Suprapubic skin (tissue), 4 donors: ENCODE data around the gene SLC28A1. TPM values are rescaled to one million over a fixed set of nuclear protein-coding genes. Genes with fewer than 3 reads are reported as not detected.
"Not testable (repeated sequence)": the region's sequence is repeated elsewhere in the genome, so short reads cannot be mapped to it uniquely, and the experiment has no call there.

Experiments used
- DNase-seq, 2 donors: peaks; one replicate each; pipeline ENCODE4 v3.0.0-alpha.2; 2019; ENCODE audit warnings: low spot score in 2 of 2
- H3K27ac ChIP-seq: fragments of 200-600 bp; sonication (generic); one replicate; pipeline ENCODE4 v1.5.1; 2019
- H3K27me3 ChIP-seq: fragments of 200-600 bp; sonication (generic); one replicate; pipeline ENCODE4 v1.5.1; 2019
- H3K36me3 ChIP-seq: fragments of 200-600 bp; sonication (generic); one replicate; pipeline ENCODE4 v1.5.1; 2019
- H3K4me1 ChIP-seq: fragments of 200-600 bp; sonication (generic); one replicate; pipeline ENCODE4 v1.5.1; 2019
- H3K4me3 ChIP-seq: fragments of 200-600 bp; sonication (generic); one replicate; pipeline ENCODE4 v1.5.1; 2019; ENCODE audit warnings: mild to moderate bottlenecking
- H3K9me3 ChIP-seq: fragments of 200-600 bp; sonication (generic); one replicate; pipeline ENCODE4 v1.5.1; 2019
- CTCF ChIP-seq, 2 donors: fragments of 200-600 bp in 1 of 2; fragments of 450-650 bp in 1 of 2; sonication (generic) in 1 of 2; IDR thresholded peaks; one replicate each; pipeline ENCODE4 v1.5.1; 2016 to 2019; ENCODE audit warnings: antibody characterized with exemption in 2 of 2, mild to moderate bottlenecking in 1 of 2, moderate library complexity in 1 of 2
- EP300 ChIP-seq: sonication (generic); formaldehyde crosslinking; IDR thresholded peaks from one replicate; pipeline ENCODE4 v1.6.1; 2017; ENCODE audit warnings: antibody characterized with exemption
- POLR2A ChIP-seq, 2 donors: fragments of 450-650 bp; IDR thresholded peaks; one replicate each; pipeline ENCODE4 v1.6.1; 2017; ENCODE audit warnings: antibody characterized with exemption in 2 of 2, mild to moderate bottlenecking in 2 of 2, moderate library complexity in 2 of 2
- POLR2AphosphoS5 ChIP-seq, 3 donors: sonication (generic); formaldehyde crosslinking; IDR thresholded peaks; one replicate each; pipeline ENCODE4 v1.6.1; 2017; ENCODE audit warnings: antibody characterized with exemption in 3 of 3
- WGBS: methylation state at CpG from one replicate; pipeline ENCODE4 v1.1.5; 2018; 5-methylcytosine and 5-hydroxymethylcytosine counted together
- total RNA-seq, 4 donors: library from RNA; depleted of rRNA; stranded (reverse); fragments of >200 nt; gene quantifications; one replicate each; pipeline ENCODE4 v1.1.0, GENCODE V29; 2016

The SLC28A1 gene
- total RNA-seq, 4 donors from 2014 or later, result not detected

GRCh38 chr15:84985158-84985557, 100.7 kb downstream of the SLC28A1 start:
- Histone ChIP-seq H3K4me1 (peaks cover 44% of the 10 kb centered on the region), H3K27me3 (no peaks in the 10 kb centered on the region), H3K9me3 (no peaks in the 10 kb centered on the region), H3K27ac (no peak overlapping the region), H3K36me3 (no peaks in the 10 kb centered on the region), H3K4me3 (no peak overlapping the region)
- no peak for TF ChIP-seq POLR2AphosphoS5 (IDR thresholded peaks at IDR 0.05)
- TF ChIP-seq POLR2A (IDR thresholded peaks at IDR 0.05), result no peak
- no peak for TF ChIP-seq EP300
- TF ChIP-seq CTCF (IDR thresholded peaks at IDR 0.05), result no peak
- DNase-seq, result no peak
- WGBS, result 70% methylated on average over 2 of the region's 2 CpGs

GRCh38 chr15:84987351-84987750, 102.9 kb downstream of the SLC28A1 start:
- not testable (repeated sequence) for DNase-seq, H3K27me3 ChIP-seq, H3K36me3 ChIP-seq, H3K4me3 ChIP-seq, H3K27ac ChIP-seq, H3K9me3 ChIP-seq
- WGBS, result 94% methylated on average over 9 of the region's 9 CpGs
- peaks cover 55% of the 10 kb centered on the region for H3K4me1 ChIP-seq

GRCh38 chr15:84987949-84988624, 103.6 kb downstream of the SLC28A1 start:
- H3K27me3 ChIP-seq, result no peaks in the 10 kb centered on the region
- no peak overlapping the region for H3K4me3 ChIP-seq
- no peak overlapping the region for H3K27ac ChIP-seq
- TF ChIP-seq EP300 (no peak), POLR2A (IDR thresholded peaks at IDR 0.05) (no peak), CTCF (IDR thresholded peaks at IDR 0.05) (no peak), POLR2AphosphoS5 (IDR thresholded peaks at IDR 0.05) (no peak)
- H3K36me3 ChIP-seq, result no peaks in the 10 kb centered on the region
- DNase-seq, result no peak
- peaks cover 52% of the 10 kb centered on the region for H3K4me1 ChIP-seq
- H3K9me3 ChIP-seq, result no peaks in the 10 kb centered on the region
- WGBS, result 81% methylated on average over 3 of the region's 3 CpGs

GRCh38 chr15:84988909-84989644, 104.6 kb downstream of the SLC28A1 start:
- peaks cover 43% of the 10 kb centered on the region for H3K4me1 ChIP-seq
- H3K36me3 ChIP-seq, result no peaks in the 10 kb centered on the region
- DNase-seq, result no peak
- H3K9me3 ChIP-seq, result no peaks in the 10 kb centered on the region
- WGBS, result 77% methylated on average over 2 of the region's 2 CpGs
- TF ChIP-seq CTCF (IDR thresholded peaks at IDR 0.05) (no peak), POLR2A (IDR thresholded peaks at IDR 0.05) (no peak), EP300 (no peak)
- H3K4me3 ChIP-seq, result no peak overlapping the region
- no peaks in the 10 kb centered on the region for H3K27me3 ChIP-seq
- H3K27ac ChIP-seq, result no peak overlapping the region

GRCh38 chr15:84990507-84990906, 106.0 kb downstream of the SLC28A1 start:
- no peaks in the 10 kb centered on the region for H3K9me3 ChIP-seq
- 58% methylated on average over 1 of the region's 1 CpG for WGBS
- no peak overlapping the region for H3K4me3 ChIP-seq
- no peak overlapping the region for H3K27ac ChIP-seq
- DNase-seq, result no peak
- H3K27me3 ChIP-seq, result no peaks in the 10 kb centered on the region
- no peak for TF ChIP-seq CTCF (IDR thresholded peaks at IDR 0.05)
- TF ChIP-seq EP300, result no peak
- TF ChIP-seq POLR2AphosphoS5 (IDR thresholded peaks at IDR 0.05), result no peak
- no peak for TF ChIP-seq POLR2A (IDR thresholded peaks at IDR 0.05)
- H3K36me3 ChIP-seq, result no peaks in the 10 kb centered on the region
- H3K4me1 ChIP-seq, result peaks cover 36% of the 10 kb centered on the region
